IPS-18c (cell line): ENCODE data around the gene TTK.

ENCODE experiments used
- H3K4me3 ChIP-seq: 2 replicates; pipeline ENCODE4 v1.7.0; 2013; ENCODE audit warnings: low read depth, mild to moderate bottlenecking, low read length, moderate library complexity; ENCODE audit not compliant: insufficient read depth
- H3K9me3 ChIP-seq: one replicate; pipeline ENCODE4 v1.6.1; 2013; ENCODE audit warnings: mild to moderate bottlenecking, low read length, moderate library complexity; ENCODE audit not compliant: control insufficient read depth, insufficient read depth

Gene TTK

DNA sequence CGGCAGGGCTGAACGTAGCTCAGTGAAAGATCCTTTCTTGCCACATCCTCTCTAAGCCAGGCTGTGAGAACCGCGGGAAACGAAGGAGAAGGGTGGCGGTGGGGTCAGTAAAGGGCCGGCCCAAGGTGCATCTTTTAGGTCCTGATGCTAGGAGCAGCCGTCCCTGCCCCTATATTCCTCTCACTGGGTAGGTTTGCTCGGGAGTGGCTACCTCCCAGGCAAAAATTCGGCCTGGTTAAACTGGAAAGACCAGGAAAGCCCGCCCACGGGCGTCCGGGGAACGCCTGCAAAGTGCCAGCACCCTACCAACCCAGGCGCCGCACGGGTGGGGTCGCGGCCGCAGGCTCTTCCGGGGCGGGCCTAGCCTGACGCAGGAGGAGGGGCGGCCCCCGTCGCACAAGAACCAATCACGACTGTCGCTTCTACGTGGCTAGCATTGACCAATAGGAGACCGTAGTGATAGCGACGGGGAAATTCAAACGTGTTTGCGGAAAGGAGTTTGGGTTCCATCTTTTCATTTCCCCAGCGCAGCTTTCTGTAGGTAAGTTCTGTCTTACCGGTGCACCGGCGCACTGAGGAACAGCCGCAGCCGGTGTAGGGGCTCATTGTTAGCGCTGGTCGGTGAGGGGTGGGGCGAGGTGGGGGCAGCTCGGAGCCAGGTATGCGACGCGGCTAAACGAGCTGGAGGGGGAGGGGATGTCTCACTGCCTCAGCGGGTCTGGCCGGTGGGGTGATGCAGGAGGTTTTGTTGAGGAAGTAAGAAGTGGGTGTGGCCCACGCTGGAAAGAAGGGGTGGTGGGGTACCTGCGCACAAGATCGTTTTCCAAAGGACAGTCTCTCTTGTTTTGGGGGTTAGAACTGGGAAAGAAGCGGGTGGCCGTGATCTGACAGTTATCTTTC, at the start of gene TTK:
Gene TTK (plus strand): TSS at position 477 of the 900 bp plus-strand sequence. CDS start 1,195 bp downstream, outside the sequence.
- peak within 1 kb of the TSS; percentile 84 for H3K4me3 ChIP-seq

DNA sequence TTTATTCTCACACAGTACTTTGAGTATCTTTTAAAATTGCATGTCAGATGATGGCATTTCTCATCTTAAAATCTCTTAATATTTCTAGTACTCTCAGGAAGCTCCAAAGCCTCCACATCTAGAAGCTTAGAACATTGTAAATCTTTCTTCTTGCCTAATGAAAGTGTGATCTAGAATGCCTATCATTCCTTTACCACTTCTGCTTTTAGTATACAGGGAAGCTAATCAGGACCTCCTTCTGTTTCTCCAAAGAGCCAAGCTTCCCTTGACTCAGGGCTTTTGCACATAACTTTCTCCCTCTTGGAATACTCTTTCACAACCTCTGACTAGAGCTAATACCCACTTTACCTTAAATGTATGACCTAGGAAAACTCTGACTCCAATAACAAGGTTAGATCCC, 49.6 kb upstream of the TTK start:
- H3K4me3 ChIP-seq = no peak overlapping the region
- H3K9me3 ChIP-seq = no peaks in the 10 kb centered on the region

More for the DNA sequence above, at the start of gene TTK:
- H3K9me3 ChIP-seq = no peaks in the 10 kb centered on the region

DNA sequence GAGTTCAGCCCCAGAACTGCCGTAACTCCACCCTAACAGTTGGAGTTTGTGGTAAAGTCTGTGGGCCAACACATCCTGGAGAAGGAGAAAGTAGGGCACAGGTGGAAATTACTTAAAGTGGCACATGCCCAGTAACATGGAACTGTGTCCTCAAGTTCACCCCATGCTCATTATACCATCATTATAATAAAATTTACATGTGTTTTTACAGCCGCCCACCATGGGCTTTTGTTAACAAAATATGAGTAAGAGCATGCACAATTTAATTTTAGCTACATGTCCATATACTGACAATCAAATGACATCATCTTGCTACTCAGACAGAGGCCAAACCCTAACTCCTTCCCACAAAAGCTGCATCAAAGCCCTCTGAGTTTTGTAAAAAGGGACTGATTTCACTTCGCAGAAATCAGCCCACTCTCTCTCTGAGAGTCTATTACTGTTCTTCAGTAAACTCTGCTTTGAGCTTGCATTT, 39.8 kb upstream of the TTK start:
- Histone ChIP-seq H3K9me3 (no peaks in the 10 kb centered on the region), H3K4me3 (no peak overlapping the region)

DNA sequence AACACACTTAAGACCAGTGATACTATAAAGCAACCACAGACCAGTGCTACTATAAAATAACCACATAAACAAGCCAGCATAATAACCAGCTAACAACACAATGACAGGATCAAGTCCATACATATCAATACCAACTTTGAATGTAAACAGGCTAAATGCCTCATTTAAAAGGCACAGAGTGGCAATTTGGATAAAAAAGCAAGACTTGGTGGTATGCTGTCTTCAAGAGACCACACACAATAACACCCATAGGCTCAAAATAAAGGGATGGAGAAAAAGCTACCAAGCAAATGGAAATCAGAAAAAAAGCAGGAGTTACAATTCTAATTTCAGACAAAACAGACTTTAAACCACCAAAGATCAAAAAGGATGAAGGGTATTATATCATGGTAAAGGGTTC, 37.3 kb upstream of the TTK start:
- Histone ChIP-seq H3K4me3 (no peak overlapping the region), H3K9me3 (no peaks in the 10 kb centered on the region)

DNA sequence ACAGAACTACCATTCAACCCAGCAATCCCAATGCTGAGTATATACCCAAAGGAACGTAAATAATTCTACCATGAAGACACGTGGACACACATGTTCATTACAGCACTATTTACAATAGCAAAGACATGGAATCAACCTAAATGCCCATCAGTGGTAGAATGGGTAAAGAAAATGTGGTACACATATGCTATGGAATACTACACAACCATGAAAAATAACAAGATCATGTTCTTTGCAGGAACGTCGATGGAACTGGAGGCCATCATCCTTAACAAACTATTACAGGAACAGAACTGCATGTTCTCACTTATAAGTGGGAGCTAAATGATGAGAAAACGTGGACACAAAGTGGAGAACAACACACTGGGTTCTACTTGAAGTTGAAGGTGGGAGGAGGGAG, 34.7 kb upstream of the TTK start:
- Histone ChIP-seq H3K9me3 (no peaks in the 10 kb centered on the region), H3K4me3 (no peak overlapping the region)

DNA sequence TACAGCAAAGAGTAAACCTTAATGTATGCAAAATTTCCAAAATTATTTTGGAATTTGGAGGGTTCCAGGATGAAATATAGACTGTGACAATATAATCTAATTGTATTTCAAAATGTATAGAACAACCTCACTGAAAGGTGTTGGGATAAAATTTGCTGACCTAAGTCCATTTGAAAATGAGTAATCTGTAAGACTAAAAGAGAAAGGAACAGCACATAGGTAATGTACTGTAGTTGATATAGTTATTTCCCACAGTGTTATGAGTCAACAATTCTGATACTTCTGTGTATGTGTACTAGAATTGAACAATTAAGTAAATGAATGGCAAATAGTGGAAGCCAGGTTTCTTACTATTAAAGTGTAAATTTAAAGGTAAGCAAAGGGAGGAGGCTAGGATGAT, 33.3 kb upstream of the TTK start:
- no peaks in the 10 kb centered on the region for H3K9me3 ChIP-seq
- H3K4me3 ChIP-seq = no peak overlapping the region

DNA sequence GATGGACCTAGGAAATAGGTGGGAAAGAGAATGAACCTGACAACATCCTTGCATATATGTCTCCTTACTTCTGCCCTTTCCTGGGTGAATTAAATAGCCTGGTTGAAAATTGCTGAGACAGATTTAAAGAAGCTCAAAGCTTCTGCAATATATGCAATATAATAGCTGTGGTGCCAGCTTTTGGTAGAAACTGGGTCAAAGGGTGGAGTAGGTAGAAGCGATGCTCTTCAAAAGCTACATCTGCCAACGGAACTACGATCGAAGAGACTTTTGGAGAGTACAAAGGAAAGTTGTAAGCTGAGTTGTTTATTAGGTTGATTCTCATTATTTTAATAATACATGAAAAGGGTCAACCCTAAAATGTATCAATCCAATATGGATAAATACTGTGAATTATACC, 22.8 kb upstream of the TTK start:
- H3K9me3 ChIP-seq = no peaks in the 10 kb centered on the region
- no peak overlapping the region for H3K4me3 ChIP-seq

DNA sequence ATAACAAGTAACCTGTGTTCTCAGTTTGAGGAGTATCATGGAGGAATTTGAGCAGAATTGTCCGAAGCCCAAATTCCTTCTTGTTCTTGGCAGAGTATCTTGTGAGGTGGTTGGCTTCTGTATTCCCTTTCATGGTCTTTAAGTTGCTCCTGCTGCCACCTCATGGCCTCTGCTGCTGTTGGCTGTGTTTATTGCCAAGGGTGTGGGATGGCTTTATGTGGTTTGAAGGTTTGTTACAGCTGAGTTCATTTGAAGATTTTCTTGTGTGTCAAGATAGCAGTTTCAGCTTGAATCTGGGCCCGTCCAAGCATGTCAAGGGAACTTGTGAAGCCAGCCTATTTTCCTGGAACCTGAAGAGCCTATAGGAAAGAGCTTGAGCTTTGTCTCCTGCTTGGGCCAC, 20.2 kb upstream of the TTK start:
- H3K9me3 ChIP-seq = no peaks in the 10 kb centered on the region
- H3K4me3 ChIP-seq = no peak overlapping the region

DNA sequence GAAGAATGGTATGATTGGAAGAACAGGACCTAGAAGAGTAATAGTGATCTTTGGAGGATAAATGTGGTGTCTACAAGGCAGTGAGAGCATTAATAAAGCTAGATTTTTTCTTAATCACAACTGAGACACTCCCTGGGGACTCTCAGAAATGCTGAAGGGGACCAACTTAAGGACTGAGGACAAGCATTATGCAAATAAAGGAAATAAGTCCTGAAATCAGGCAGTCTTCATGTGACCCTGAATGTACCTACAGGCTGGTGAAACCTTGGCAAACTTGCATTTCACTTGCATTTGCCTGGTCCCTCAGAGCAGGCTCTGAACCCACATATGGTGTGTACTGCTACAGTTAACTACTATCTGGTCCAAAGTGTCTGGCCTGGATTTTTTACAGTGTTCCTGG, 19.3 kb upstream of the TTK start:
- no peaks in the 10 kb centered on the region for H3K9me3 ChIP-seq
- H3K4me3 ChIP-seq = no peak overlapping the region

DNA sequence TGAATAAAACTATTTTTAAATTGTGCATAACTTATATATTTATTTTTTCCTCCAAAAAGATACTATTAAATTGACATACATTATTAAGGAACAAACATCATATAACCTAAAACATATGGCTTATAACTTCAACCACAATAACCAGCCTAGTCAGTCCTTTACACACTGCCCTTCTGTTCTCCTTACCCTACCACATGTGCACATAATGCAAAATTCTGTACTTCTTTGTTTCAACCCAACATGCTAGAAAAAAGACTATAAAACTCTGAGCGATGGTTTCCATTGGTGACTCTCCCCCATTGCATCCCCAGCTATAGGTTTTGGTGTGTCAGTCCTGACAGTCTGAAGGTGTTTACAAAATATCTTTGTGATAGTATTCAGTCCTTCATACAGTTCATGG, 14.8 kb upstream of the TTK start:
- H3K4me3 ChIP-seq = no peak overlapping the region
- no peaks in the 10 kb centered on the region for H3K9me3 ChIP-seq

DNA sequence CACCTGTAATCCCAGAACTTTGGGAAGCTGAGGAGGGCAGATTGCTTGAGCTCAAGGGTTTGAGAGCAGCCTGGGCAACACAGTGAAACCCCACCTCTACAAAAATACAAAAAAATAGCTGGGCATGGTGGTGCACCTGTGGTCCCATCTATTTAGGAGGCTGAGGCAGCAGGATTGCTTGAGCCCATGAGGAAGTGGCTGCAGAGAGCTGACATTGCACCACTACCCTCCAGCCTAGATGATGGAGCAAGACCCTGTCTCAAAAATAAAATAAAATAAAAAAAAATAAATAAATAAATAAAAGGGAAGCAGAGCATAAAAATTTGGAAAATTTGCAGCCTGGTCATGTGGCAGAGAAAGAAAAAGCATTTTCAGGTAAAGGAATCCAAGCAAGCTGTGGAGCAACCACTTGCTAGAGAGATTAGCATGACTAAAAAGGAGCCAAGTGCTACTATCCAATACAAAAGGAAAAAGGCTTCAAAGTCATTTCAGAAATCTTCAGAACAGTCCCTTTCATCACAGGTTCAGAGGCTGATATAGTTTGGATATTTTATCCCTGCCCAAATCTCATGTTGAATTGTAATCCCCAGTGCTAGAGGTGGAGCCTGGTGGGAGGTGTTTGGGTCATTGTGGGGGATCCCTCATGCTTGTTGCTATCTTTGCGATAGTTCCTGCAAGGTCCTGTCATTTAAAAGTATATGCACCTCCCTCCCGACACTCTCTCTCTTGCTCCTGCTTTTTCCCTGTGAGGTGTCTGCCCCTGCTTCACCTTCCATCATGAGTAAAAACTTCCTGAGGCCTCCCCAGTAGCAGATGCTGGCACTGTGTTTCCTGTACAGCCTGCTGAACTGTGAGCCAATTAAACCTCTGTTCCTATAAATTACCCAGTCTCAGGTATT, 11.2 kb upstream of the TTK start:
- Histone ChIP-seq H3K4me3 (no peak overlapping the region), H3K9me3 (no peaks in the 10 kb centered on the region)

DNA sequence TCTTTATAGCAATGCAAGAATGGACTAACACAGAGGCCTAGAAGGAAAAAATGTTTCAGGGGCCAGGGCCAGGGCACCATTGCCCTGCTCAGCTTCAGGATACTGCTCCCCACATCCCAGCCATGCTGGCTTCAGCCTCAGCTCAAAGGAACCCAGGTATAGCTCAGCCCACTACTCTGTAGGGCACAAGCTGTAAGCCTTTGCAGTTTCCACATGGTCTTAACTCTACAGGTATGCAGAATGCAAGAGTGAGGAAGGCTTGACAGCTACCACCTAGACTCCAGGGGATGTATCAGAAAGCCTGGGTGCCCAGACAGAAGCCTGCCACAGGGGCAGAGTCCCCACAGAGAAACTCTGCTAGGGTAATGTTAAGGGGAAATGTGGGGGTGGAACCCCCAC, 10.5 kb upstream of the TTK start:
- H3K4me3 ChIP-seq = no peak overlapping the region
- H3K9me3 ChIP-seq = no peaks in the 10 kb centered on the region

DNA sequence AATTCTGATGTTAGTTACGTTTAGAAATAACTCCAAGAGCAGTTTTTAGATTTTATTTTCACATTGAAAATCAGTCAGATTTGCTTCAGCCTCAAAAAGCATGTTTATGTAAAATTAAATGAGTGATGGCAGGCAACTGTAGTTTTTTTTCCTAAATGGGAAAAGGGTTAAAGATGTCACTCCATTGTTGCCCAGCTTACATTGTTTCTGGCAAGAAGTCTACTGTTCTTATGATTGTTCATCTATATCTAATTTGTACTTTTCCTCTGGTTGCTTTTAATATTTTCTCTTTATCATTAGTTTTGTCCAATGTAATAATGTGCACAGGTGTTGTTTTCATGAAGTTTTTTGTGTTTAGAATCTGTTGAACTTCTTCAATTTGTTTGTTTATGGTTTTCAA, 6.7 kb upstream of the TTK start:
- Histone ChIP-seq H3K9me3 (no peaks in the 10 kb centered on the region), H3K4me3 (no peak overlapping the region)

DNA sequence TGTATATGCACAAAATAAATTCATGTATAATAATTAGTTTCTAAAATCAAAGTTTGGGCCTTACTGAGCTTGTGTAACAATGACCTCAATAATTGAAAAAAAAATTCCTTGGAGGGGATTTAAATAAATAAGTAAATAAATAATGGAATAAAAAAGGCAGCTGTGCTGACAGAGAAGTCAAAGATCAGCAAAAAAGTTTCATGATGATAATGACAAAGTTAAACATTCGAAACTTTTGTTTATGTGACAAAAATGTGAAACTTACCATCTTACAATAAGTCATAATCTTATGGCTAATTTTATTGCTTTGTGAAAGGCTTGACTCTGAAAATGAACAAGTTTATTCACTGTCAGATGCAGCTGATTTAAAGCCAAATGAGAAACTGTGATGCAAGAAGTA, 3.1 kb upstream of the TTK start:
- Histone ChIP-seq H3K9me3 (no peaks in the 10 kb centered on the region), H3K4me3 (no peak overlapping the region)

DNA sequence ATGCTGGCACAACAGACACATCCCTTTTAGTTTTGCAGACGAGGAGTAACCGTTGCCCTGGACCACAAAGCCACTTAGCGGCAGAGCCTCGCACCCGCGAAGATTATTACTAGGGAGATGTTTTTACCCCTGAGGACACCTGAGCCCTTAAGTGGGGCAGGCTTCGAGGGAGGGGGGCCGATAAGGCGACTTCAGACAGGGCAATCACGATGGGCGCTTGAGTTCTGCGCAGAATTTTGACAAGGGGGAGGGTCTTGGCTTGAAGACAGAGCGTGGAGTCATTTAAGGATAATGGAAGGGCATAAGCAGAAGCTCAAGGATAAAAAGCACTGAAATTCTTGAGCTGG, 650 bp upstream of the TTK start:
- peak overlapping the region; percentile 84 for H3K4me3 ChIP-seq

DNA sequence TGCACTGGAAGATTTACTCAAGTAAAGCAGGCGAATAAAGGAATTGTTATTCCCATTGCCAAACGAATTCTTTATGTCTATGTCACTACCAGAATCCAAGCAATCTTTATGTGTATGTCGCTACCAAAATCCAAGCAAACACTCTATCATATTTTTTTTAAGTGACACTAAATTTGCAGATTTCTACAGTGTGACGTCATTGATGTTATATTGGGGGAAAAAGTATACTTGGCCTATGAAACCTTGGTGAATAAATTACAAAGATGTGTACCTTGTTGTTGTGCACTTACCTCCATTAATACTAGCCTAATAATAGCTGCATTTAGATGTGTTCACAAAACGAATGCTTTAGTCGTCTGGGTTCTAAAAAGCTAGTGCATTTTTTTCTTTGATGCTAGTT, 957 bp downstream of the TTK start:
- peak overlapping the region; percentile 84 for H3K4me3 ChIP-seq
- H3K9me3 ChIP-seq = no peaks in the 10 kb centered on the region

More for the DNA sequence above, 650 bp upstream of the TTK start:
- no peaks in the 10 kb centered on the region for H3K9me3 ChIP-seq

DNA sequence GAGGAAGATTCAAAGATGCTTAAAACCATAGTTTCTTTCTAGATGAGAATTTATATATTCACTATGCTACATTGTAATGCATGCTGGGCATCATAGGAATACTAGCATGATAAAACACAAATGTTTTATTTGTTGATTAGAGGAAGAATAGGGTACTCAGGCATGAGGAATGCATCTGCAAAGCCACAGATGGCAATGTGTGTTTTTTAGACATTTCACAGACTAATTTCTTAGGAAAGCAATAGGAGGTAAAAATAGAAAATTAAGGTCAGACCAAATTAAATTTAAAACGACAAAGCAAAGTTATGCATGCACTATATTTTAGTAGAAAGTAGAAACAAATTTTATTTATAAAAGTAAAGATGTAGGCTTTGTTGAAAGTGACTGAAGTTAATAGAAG, 2.1 kb downstream of the TTK start:
- H3K4me3 ChIP-seq = no peak overlapping the region
- H3K9me3 ChIP-seq = no peaks in the 10 kb centered on the region

DNA sequence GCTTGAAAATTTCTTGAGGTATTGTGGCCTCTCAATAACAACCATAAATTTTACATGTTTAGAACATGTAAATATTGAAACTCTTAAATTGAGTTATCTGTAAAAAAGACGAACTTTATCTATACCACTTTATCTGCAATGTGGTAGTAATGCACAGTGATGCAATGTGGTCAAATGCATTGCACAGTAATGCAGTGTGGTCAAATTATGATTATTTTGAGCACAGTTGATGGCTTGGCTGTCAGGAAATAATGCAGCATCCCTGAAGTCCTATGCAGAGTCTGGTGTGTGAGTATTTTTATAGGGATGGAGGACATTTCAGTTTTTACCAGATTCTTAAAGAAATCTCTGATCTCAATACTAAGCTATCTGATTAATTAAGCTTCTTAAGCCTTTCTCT, 5.1 kb downstream of the TTK start:
- Histone ChIP-seq H3K4me3 (no peak overlapping the region), H3K9me3 (no peaks in the 10 kb centered on the region)
